HL-60 (cell line): ENCODE results near the gene TRIM6.

Source experiments
- DNase-seq, 2 experiments: peaks; one replicate each; pipeline ENCODE4 v3.0.0-alpha.2; 2010 to 2020; ENCODE audit warnings: low read depth in 1 of 2, low spot score in 1 of 2
- H3K27ac ChIP-seq: fragments of 250-450 bp; sonication (Bioruptor Pico); replicated peaks from 2 replicates; pipeline ENCODE4 v1.5.1; 2020; ENCODE audit warnings: mild to moderate bottlenecking, moderate library complexity
- H3K27me3 ChIP-seq: fragments of 250-450 bp; sonication (Bioruptor Pico); 2 replicates; pipeline ENCODE4 v1.5.1; 2021; ENCODE audit warnings: mild to moderate bottlenecking, moderate library complexity; ENCODE audit not compliant: insufficient read depth, poor library complexity, severe bottlenecking
- H3K4me3 ChIP-seq: replicated peaks from 2 replicates; pipeline ENCODE4 v1.5.1; 2011; ENCODE audit warnings: mild to moderate bottlenecking, control low read depth, low read length; ENCODE audit not compliant: insufficient read depth
- GABPA ChIP-seq: IDR thresholded peaks from 2 replicates; pipeline ENCODE4 v1.6.1; 2012; ENCODE audit warnings: low read depth
- POLR2AphosphoS5 ChIP-seq: IDR thresholded peaks from 2 replicates; pipeline ENCODE4 v1.6.1; 2012; ENCODE audit warnings: low read depth
- REST ChIP-seq: IDR thresholded peaks from 2 replicates; pipeline ENCODE4 v1.6.1; 2012; ENCODE audit warnings: low read depth; ENCODE audit not compliant: insufficient replicate concordance
- SPI1 ChIP-seq: IDR thresholded peaks from 2 replicates; pipeline ENCODE4 v1.6.1; 2012; ENCODE audit warnings: low read depth, mild to moderate bottlenecking, borderline replicate concordance
- TF ChIP-seq, protein P1 (sequence below): IDR thresholded peaks from one replicate; pipeline ENCODE4 v1.5.1; 2011; ENCODE audit warnings: low read length, control low read depth, inconsistent platforms; ENCODE audit not compliant: insufficient read depth

The TRIM6 gene

GRCh38 chr11:5591613-5592012 is 4.8 kb upstream of the TRIM6 start:
- DNase-seq: no peak
- TF ChIP-seq SPI1 (no peak), POLR2AphosphoS5 (no peak), GABPA (no peak), REST (no peak)
- TF ChIP-seq, protein P1, sequence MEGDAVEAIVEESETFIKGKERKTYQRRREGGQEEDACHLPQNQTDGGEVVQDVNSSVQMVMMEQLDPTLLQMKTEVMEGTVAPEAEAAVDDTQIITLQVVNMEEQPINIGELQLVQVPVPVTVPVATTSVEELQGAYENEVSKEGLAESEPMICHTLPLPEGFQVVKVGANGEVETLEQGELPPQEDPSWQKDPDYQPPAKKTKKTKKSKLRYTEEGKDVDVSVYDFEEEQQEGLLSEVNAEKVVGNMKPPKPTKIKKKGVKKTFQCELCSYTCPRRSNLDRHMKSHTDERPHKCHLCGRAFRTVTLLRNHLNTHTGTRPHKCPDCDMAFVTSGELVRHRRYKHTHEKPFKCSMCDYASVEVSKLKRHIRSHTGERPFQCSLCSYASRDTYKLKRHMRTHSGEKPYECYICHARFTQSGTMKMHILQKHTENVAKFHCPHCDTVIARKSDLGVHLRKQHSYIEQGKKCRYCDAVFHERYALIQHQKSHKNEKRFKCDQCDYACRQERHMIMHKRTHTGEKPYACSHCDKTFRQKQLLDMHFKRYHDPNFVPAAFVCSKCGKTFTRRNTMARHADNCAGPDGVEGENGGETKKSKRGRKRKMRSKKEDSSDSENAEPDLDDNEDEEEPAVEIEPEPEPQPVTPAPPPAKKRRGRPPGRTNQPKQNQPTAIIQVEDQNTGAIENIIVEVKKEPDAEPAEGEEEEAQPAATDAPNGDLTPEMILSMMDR: no peak
- H3K27ac ChIP-seq: no peak overlapping the region
- H3K4me3 ChIP-seq: no peak overlapping the region
- H3K27me3 ChIP-seq: no peaks in the 10 kb centered on the region

- Histone ChIP-seq H3K27ac (no peak overlapping the region), H3K4me3 (no peak overlapping the region), H3K27me3 (no peaks in the 10 kb centered on the region)
- DNase-seq: no peak
- TF ChIP-seq POLR2AphosphoS5 (no peak), GABPA (no peak), SPI1 (no peak), REST (no peak)
- TF ChIP-seq, protein P1: no peak
Measured at GRCh38 chr11:5592615-5593014, 3.8 kb upstream of the TRIM6 start.

GRCh38 chr11:5593146-5593545 is 3.3 kb upstream of the TRIM6 start:
- Histone ChIP-seq H3K4me3 (no peak overlapping the region), H3K27me3 (no peaks in the 10 kb centered on the region), H3K27ac (no peak overlapping the region)
- TF ChIP-seq GABPA (no peak), POLR2AphosphoS5 (no peak), SPI1 (no peak), REST (no peak)
- TF ChIP-seq, protein P1: no peak
- DNase-seq: no peak
